Activated naive CD8-positive, alpha-beta T cell treated with anti-CD3 and anti-CD28 coated beads for 36 hours (primary cell): Measurements from ENCODE around the gene STX2. TPM values are rescaled to one million over a fixed set of nuclear protein-coding genes. Genes with fewer than 3 reads are reported as not detected.
"Not testable (repeated sequence)": the region's sequence is repeated elsewhere in the genome, so short reads cannot be mapped to it uniquely, and the experiment has no call there.

Experiments used
- DNase-seq: peaks from one replicate; pipeline ENCODE4 v3.0.0; 2021
- H3K27ac Mint-ChIP-seq: one replicate; pipeline ENCODE4 v1.8.0; 2022; ENCODE audit warnings: mild to moderate bottlenecking, moderate library complexity, mixed read lengths
- H3K27me3 Mint-ChIP-seq: one replicate; pipeline ENCODE4 v1.8.0; 2022; ENCODE audit warnings: mild to moderate bottlenecking, mixed read lengths
- H3K36me3 Mint-ChIP-seq: one replicate; pipeline ENCODE4 v1.8.0; 2021; ENCODE audit warnings: mild to moderate bottlenecking, mixed read lengths
- H3K4me1 Mint-ChIP-seq: one replicate; pipeline ENCODE4 v1.8.0; 2021; ENCODE audit warnings: mixed read lengths
- H3K4me3 Mint-ChIP-seq: one replicate; pipeline ENCODE4 v1.8.0; 2022; ENCODE audit warnings: mild to moderate bottlenecking, moderate library complexity, mixed read lengths
- H3K9me3 Mint-ChIP-seq: one replicate; pipeline ENCODE4 v1.8.0; 2022; ENCODE audit warnings: mixed read lengths
- total RNA-seq, 2 experiments: library from RNA; stranded (reverse); gene quantifications; one replicate each; pipeline ENCODE4 v1.2.3, GENCODE V29; 2021

The STX2 gene
- total RNA-seq, 2 experiments from 2014 or later: 13.8 to 14.0 TPM

DNA sequence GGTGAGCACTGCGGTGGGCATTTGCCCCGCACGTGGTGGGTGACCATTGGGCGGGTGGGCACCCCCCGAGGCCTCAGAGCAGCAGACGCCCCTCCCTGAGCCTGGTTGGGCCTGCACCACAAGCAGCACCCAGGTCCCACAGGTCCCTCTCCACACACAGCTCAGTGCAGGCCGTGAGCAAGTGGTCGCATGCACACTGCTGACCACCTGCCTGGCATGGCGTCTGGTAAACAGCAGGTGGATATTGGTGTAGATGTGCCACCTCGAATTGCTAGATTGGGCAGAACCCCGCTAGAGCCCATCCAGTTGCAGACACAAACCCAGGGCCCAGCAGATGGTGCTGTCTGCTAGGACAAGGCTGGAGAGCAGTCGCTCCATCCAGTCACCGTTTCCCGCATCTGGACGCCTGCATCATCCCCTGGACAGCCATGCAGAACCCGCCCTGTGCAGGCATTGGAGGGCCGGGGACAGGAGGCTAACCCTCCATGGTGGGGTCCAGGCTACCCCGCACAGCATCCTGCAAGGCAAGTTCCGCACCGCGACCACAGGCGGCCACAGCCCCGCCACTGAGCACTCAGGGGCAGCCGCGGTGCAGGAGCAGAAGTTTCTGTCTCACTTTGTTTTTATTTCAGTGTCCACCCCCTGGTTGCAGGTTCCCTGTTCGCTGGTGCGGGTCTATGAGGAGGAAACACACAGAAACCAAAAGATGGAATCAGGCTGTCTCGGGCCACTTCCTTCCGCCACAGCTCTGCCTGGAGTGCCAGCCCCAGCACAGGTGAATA, 77.3 kb downstream of the STX2 start:
- Mint-ChIP-seq H3K9me3 (no peaks in the 10 kb centered on the region), H3K27ac (no peak overlapping the region), H3K4me3 (no peak overlapping the region), H3K4me1 (peaks cover 20% of the 10 kb centered on the region), H3K36me3 (no peaks in the 10 kb centered on the region), H3K27me3 (no peaks in the 10 kb centered on the region)
- DNase-seq: peak; percentile 62

DNA sequence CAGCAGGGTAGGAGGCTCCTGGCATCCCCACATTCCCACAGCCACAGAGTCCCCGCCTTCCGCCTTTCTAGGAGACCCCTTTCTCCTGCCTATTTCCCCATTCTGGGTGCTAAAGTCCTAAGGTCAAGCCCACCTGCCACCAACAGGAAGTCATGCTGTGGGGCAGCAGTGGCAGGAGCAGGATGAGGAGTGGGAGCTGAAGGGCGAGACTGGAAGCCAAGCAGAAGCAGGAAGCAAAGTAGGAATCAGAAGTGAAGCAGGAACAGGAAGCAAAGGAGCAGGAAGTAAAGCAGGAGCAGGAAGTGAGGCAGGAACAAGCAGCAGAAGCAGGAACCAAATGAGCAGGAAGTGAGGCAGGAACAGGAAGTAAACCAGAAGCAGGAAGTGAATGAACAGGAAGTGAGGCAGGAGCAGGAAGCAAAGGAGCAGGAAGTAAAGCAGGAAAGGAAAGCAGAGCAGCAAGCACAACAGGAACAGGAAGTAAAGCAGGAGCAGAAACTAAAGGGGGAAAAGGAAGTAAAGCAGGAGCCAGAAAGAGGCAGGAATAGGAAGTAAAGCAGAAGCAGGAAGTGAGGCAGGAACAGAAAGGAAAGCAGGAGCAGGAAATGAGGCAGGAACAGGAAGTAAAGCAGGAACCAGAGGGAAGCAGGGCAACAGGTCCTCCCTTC, 84.7 kb downstream of the STX2 start:
- H3K4me1 Mint-ChIP-seq: peaks cover 9% of the 10 kb centered on the region
- peak overlapping the region; percentile 50 for H3K4me3 Mint-ChIP-seq
- DNase-seq: no peak
- peaks cover 8% of the 10 kb centered on the region for H3K36me3 Mint-ChIP-seq
- peaks cover 8% of the 10 kb centered on the region for H3K9me3 Mint-ChIP-seq
- H3K27ac Mint-ChIP-seq: peak overlapping the region; percentile 86
- H3K27me3 Mint-ChIP-seq: no peaks in the 10 kb centered on the region

DNA sequence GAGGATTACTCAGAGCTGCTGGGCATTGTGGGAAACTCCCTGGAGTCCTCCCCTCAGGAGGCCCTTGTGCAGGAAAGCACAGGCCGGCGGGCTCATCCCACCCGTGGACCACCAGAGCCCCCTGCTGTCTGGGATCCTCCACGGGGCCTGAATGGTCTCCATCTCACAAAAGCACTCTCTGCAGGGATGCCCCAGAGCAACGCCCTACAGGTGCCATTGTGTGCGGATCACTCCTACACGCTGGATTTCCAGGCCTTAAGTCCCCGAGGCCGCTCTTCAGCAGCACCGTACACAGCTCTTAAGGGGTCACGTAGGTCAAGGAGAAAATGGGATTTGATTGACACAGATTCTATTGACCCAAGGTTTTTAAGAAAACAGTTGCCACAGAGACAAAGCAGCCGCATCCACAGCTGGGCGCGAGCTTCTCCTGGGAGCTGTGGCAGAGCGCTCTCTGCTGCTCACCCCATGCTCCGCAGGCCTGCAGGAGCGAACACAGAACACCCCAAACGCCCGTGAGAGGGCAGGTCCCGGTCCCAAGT, 86.3 kb downstream of the STX2 start:
- H3K4me3 Mint-ChIP-seq: no peak overlapping the region
- peaks cover 6% of the 10 kb centered on the region for H3K27me3 Mint-ChIP-seq
- peaks cover 8% of the 10 kb centered on the region for H3K9me3 Mint-ChIP-seq
- peaks cover 14% of the 10 kb centered on the region for H3K4me1 Mint-ChIP-seq
- peaks cover 8% of the 10 kb centered on the region for H3K36me3 Mint-ChIP-seq
- H3K27ac Mint-ChIP-seq: no peak overlapping the region
- DNase-seq: no peak

DNA sequence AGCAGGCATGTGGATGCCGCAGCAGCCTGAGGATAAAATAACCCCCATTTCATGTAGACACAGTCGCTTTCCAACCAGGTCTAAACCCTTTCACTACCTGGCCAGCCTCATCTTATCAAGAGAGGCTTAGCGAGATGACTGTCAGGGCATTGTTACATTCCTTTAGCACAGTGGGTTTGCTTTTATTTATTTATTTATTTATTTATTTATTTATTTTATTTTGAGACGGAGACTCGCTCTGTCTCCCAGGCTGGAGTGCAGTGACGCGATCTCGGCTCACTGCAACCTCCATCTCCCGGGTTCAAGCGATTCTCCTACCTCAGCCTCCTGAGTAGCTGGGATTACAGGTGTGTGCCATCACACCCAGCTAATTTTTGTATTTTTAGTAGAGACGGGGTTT, 87.0 kb downstream of the STX2 start:
- not testable (repeated sequence) for H3K27ac Mint-ChIP-seq, H3K4me3 Mint-ChIP-seq

DNA sequence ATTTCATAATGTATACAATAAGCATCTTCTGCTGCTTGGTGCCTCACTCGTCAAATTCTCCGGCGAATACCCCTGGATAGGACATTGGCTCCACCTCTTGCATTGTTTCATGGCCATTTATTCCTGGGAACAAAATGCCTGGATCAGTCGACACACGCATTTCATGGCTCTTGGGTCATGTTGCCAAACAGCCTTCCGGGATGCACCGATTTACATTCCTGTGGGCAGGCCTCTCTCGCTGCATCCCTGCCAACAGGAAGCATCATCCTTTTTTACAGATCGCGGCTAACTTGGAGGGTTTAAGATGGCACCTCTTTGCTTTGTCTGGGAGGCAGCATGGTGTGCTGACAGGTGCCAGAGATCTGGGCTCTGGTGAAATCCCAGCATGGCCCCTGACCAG, 90.3 kb downstream of the STX2 start:
- H3K36me3 Mint-ChIP-seq: no peaks in the 10 kb centered on the region
- H3K27me3 Mint-ChIP-seq: peaks cover 16% of the 10 kb centered on the region
- H3K27ac Mint-ChIP-seq: no peak overlapping the region
- peaks cover 9% of the 10 kb centered on the region for H3K4me1 Mint-ChIP-seq
- DNase-seq: no peak
- H3K4me3 Mint-ChIP-seq: no peak overlapping the region
- peaks cover 2% of the 10 kb centered on the region for H3K9me3 Mint-ChIP-seq

More for the DNA sequence above, 87.0 kb downstream of the STX2 start:
- not testable (repeated sequence) for H3K9me3 Mint-ChIP-seq, DNase-seq, H3K36me3 Mint-ChIP-seq
- peaks cover 14% of the 10 kb centered on the region for H3K4me1 Mint-ChIP-seq
- H3K27me3 Mint-ChIP-seq: peaks cover 13% of the 10 kb centered on the region

DNA sequence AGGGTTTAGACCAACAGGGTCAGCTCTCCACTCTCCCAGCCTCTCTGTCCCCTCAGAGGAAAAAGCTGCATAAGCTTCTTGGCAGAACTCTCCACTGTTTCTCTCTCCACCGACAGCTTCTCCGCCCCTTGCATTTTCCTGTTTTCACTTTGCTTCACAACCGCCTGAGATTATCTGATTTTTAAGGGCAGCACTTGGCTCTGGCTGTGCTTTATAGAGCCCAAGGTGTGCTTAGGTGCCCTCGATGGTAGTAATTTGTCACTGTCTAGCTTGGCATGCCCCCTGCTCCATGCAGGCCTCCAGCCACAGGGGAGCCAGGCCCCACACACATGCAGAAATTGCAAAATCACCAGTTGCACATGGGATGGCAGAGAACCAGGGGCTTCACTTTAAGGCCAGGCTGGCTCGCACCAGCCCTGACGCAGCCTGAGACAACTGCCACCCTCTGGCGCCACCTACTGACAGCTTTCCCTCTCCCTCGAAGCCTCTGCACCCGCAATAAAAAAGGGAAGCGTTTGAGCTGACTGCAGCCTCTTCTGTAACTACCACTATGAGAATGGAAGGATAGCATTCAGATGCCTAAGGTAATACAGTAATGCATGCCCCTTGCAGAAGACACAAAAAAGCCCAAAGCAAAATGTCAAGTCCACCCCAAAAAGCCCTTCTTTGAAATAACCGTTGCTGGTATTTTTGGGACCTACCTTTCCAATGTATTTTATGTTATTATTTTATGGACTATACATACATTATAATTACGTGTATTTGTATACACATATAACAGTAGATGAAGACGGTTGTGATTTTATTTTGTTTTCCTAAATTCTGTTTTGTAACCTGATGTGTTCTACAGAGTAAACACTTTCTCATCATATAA, 90.9 kb downstream of the STX2 start:
- peak; percentile 70 for DNase-seq
- H3K36me3 Mint-ChIP-seq: no peaks in the 10 kb centered on the region
- no peak overlapping the region for H3K4me3 Mint-ChIP-seq
- H3K4me1 Mint-ChIP-seq: peaks cover 9% of the 10 kb centered on the region
- no peak overlapping the region for H3K27ac Mint-ChIP-seq
- H3K27me3 Mint-ChIP-seq: peaks cover 16% of the 10 kb centered on the region
- no peaks in the 10 kb centered on the region for H3K9me3 Mint-ChIP-seq

DNA sequence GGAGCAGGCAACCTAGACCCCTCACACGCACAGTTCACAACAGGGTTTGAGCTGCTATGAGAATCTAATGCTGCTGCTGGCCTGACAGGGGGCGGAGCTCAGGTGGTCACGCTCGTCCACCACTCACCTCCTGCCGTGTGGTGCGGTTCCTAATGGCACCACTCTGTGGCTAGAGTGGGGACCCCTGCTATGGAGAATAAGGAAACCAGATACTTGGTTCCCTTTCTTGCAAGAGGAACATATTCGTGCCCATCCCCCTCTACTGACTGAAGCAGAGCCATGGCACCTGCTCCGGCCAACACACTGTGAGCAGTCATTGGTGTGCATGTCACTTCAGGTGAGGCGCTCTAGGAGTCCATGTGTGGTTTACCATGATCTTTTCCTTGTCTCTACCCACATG, 92.5 kb downstream of the STX2 start:
- DNase-seq: no peak
- peaks cover 21% of the 10 kb centered on the region for H3K27me3 Mint-ChIP-seq
- H3K9me3 Mint-ChIP-seq: no peaks in the 10 kb centered on the region
- no peak overlapping the region for H3K4me3 Mint-ChIP-seq
- no peak overlapping the region for H3K27ac Mint-ChIP-seq
- H3K36me3 Mint-ChIP-seq: no peaks in the 10 kb centered on the region
- peaks cover 5% of the 10 kb centered on the region for H3K4me1 Mint-ChIP-seq

DNA sequence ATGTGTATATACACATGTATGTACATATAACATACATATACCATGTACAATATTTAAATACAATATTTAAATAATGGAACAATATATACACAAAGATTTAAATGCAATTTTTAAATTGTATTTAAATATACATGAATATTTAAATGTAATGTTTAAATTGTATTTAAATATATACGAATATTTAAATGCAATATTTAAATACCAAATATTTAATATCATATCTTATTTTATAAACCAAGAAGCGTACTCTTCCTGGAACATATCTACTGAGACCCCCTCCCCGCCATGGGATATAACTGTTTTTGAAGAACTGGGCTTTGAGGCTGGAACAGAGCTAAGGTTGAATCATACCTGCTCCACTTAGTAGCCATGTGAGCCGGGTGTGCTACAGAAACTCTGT, 93.1 kb downstream of the STX2 start:
- H3K4me1 Mint-ChIP-seq: peaks cover 5% of the 10 kb centered on the region
- H3K9me3 Mint-ChIP-seq: no peaks in the 10 kb centered on the region
- no peak overlapping the region for H3K4me3 Mint-ChIP-seq
- H3K27ac Mint-ChIP-seq: no peak overlapping the region
- peaks cover 27% of the 10 kb centered on the region for H3K27me3 Mint-ChIP-seq
- no peak for DNase-seq
- no peaks in the 10 kb centered on the region for H3K36me3 Mint-ChIP-seq

DNA sequence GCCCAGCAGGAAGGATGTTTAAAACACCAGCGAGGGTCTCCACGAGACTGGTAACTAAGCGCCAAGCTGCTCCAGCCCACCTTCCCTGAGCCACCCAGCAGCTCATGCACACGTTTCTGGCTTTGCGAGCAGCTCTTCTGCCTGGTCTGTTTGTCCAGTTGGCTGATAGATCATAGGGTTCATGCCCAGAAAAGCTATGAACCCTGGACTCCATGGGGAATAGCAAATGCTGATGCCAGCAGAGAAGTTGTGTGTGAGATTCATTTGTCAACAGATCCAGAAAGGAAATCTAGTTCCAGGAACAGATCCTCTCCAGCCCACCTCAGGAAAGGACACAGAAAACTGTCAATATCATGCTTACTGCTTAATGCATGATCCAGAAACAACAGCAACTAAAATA, 94.8 kb downstream of the STX2 start:
- Mint-ChIP-seq H3K27me3 (peaks cover 35% of the 10 kb centered on the region), H3K27ac (no peak overlapping the region), H3K9me3 (peaks cover 3% of the 10 kb centered on the region), H3K4me3 (no peak overlapping the region), H3K4me1 (peaks cover 5% of the 10 kb centered on the region), H3K36me3 (no peaks in the 10 kb centered on the region)
- DNase-seq: no peak

DNA sequence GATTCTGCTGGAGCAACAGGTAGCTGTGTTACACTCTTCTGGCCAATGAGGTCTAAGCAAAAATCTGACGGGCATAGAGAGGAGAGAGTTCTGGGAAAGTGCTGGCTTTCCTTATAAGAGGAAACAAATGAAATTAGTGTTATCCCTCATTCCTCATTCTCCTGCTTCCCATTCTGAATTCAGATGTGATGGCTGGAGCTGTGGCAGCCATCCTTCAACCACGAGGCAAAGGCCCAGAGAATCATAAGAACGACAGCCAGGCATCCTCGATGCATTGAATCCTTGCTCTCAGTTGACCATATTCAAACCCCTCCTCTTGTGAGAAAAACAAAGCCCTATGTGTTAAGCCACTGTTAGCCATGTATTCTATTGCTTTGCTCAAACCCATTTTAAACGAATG, 95.4 kb downstream of the STX2 start:
- Mint-ChIP-seq H3K4me3 (no peak overlapping the region), H3K27me3 (peaks cover 35% of the 10 kb centered on the region), H3K4me1 (peaks cover 5% of the 10 kb centered on the region), H3K36me3 (no peaks in the 10 kb centered on the region), H3K27ac (no peak overlapping the region), H3K9me3 (peaks cover 3% of the 10 kb centered on the region)
- DNase-seq: no peak

DNA sequence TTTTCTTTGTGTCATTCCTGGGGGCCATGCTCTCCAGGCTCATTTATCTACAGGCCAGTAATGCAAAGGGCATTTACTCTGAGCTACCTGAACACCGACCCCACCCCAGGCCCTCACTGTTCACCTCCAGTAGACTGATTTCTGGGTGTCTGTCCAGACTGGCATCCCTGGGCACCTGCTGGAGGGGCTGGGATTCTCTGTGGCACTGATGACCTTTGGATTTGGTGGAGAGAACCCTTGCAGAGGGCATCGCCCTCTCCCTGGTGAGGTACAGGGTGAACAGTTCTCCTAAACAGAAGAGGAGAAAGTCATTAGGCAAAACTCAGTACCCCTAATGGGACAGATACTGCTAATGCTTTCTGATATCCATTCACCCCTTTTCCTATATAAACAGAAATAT, 95.9 kb downstream of the STX2 start:
- Mint-ChIP-seq H3K4me3 (no peak overlapping the region), H3K27me3 (peaks cover 33% of the 10 kb centered on the region), H3K9me3 (peaks cover 3% of the 10 kb centered on the region), H3K36me3 (no peaks in the 10 kb centered on the region), H3K4me1 (peaks cover 4% of the 10 kb centered on the region), H3K27ac (no peak overlapping the region)
- no peak for DNase-seq

DNA sequence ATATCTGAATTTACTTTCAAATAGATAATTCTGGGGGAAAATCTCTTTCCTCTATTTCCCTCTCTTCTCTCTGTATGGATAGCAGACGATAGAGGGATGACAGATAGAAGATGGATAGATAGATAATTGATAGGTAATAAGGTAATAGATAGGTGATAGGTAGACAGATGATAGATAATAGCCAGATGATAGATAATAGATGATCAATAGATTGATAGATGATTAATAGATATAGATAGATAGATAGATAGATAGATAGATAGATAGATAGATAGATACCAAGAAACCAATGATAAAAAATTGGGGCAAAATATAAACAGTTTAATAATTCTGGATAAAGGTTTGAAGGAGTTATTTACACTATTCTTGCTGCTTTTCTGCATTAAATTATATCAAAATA, 96.3 kb downstream of the STX2 start:
- peaks cover 3% of the 10 kb centered on the region for H3K9me3 Mint-ChIP-seq
- H3K27ac Mint-ChIP-seq: no peak overlapping the region
- H3K4me3 Mint-ChIP-seq: no peak overlapping the region
- H3K36me3 Mint-ChIP-seq: no peaks in the 10 kb centered on the region
- H3K4me1 Mint-ChIP-seq: no peaks in the 10 kb centered on the region
- H3K27me3 Mint-ChIP-seq: peaks cover 31% of the 10 kb centered on the region
- no peak for DNase-seq

DNA sequence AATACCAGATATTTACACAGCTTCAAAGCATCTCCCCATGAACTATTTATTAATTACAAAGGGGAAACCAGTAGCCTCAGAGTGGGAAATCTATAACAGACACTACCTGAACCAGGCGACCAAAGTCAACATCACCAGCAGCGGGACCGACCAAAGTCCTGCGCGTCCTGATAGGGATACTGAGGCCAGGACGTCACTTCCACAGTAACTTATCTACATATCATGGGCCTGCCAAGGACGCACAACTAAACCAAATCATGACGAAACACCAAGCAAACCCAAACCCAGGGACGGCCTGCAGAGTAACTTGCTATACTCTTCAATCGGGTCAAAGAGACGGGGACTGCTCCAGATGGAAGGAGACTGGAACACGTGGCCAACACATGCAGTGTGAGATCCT, 96.9 kb downstream of the STX2 start:
- H3K9me3 Mint-ChIP-seq: peaks cover 3% of the 10 kb centered on the region
- DNase-seq: no peak
- H3K4me1 Mint-ChIP-seq: no peaks in the 10 kb centered on the region
- no peaks in the 10 kb centered on the region for H3K36me3 Mint-ChIP-seq
- H3K27ac Mint-ChIP-seq: no peak overlapping the region
- peaks cover 31% of the 10 kb centered on the region for H3K27me3 Mint-ChIP-seq
- no peak overlapping the region for H3K4me3 Mint-ChIP-seq
